SK-N-SH (cell line): Measurements from ENCODE around the gene KCNT1.

ENCODE experiments used
- CTCF ChIP-seq: fragments of 200-600 bp; sonication (generic); IDR thresholded peaks from 2 replicates; pipeline ENCODE4 v1.6.1; 2017; ENCODE audit warnings: antibody characterized with exemption, mild to moderate bottlenecking, moderate library complexity
- EZH2phosphoT487 ChIP-seq: fragments of 200-600 bp; sonication (generic); IDR thresholded peaks from 2 replicates; pipeline ENCODE4 v1.6.1; 2017; ENCODE audit warnings: low read depth, mixed run types, mild to moderate bottlenecking, antibody characterized with exemption, moderate library complexity, borderline replicate concordance
- FOXJ3 ChIP-seq: sonication (generic); formaldehyde crosslinking; IDR thresholded peaks from 2 replicates; pipeline ENCODE4 v1.5.1; 2020; ENCODE audit warnings: mild to moderate bottlenecking, missing genetic modification reagents
- FOXM1 ChIP-seq: IDR thresholded peaks from 2 replicates; pipeline ENCODE4 v1.4.0; 2012; ENCODE audit warnings: low read depth, mild to moderate bottlenecking
- MAX ChIP-seq: IDR thresholded peaks from 2 replicates; pipeline ENCODE4 v1.4.0; 2012; ENCODE audit warnings: low read depth
- POLR2AphosphoS5 ChIP-seq: IDR thresholded peaks from 2 replicates; pipeline ENCODE4 v1.6.1; 2012; ENCODE audit warnings: low read depth, low read length
- RCOR1 ChIP-seq: fragments of 150-350 bp; IDR thresholded peaks from 2 replicates; pipeline ENCODE4 v1.6.1; 2017; ENCODE audit warnings: antibody characterized with exemption, low read length
- TEAD4 ChIP-seq: IDR thresholded peaks from 2 replicates; pipeline ENCODE4 v1.4.0; 2012; ENCODE audit warnings: mild to moderate bottlenecking, borderline replicate concordance; ENCODE audit not compliant: insufficient read depth

DNA sequence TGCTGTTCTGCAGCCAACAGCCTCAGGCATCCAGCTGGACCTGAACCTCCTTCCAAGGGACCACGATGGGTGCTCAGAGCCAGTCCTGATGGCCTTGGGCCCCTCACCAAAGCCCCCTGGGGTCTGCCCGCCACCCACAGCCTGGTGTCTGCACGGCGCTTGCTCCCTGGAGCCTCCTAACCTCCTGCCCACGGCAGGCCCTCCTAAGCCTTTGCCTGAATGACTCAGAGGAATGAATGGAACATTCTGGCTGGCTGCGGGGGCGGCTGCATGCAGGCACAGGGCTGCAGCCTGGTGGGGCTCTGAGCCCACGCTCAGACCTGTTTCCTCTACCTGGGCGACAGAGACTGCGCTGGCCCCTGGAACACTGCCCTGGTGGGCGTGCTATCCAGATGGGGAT is 9.6 kb upstream of the KCNT1 start:
- TF ChIP-seq RCOR1: no peak
- TF ChIP-seq CTCF: no peak
- no peak for TF ChIP-seq FOXM1
- TF ChIP-seq FOXJ3 (CRISPR knock-in tag): no peak
- TF ChIP-seq POLR2AphosphoS5: no peak
- no peak for TF ChIP-seq TEAD4
- no peak for TF ChIP-seq EZH2phosphoT487
- no peak for TF ChIP-seq MAX
